Measurements from ENCODE around the gene CLEC11A.
"Not testable (repeated sequence)": the region's sequence is repeated elsewhere in the genome, so short reads cannot be mapped to it uniquely, and the experiment has no call there.

CLEC11A gene

DNA sequence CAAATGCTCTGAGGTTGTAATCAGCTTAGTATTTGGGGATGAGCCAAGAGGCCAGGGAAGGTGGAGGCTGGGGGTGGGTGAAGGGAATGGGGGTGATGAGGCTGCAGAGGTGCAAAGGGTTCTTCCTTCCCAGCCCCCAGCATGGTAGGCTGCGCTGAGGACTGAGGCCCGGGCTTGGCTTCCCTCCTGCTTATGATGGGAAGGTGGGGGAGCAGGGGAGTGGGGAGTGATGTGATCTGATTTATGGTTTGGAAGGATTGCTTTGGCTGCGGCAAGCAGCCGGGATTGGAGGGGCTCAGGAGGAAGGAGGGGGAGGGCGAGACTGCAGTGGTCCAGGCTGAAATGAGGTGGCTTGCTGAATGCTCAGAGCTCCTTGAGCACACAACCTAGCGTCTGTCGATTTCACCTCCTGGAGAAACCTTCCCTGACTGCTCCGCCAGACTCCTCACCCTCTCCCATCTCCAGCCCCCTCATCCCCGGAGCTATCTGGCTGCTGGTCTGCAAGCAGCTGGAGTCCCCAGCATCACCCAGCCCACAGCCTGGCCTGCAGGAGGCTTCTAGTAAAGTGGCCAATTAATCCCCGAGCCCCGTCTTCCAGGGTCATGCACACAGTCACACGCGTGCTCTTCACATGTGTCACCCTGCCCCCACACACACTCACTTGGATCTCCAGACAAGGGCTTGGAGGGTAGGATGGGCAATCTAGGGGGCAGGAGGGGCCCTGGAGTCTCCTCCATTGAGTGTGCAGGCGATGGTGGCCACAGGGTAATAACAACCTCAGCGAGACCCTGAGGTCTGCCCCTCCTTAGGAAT lies 757 bp upstream of the CLEC11A start:
- no peak for DNase-seq (ENCODE audit: low read depth in 2 of 2)

DNA sequence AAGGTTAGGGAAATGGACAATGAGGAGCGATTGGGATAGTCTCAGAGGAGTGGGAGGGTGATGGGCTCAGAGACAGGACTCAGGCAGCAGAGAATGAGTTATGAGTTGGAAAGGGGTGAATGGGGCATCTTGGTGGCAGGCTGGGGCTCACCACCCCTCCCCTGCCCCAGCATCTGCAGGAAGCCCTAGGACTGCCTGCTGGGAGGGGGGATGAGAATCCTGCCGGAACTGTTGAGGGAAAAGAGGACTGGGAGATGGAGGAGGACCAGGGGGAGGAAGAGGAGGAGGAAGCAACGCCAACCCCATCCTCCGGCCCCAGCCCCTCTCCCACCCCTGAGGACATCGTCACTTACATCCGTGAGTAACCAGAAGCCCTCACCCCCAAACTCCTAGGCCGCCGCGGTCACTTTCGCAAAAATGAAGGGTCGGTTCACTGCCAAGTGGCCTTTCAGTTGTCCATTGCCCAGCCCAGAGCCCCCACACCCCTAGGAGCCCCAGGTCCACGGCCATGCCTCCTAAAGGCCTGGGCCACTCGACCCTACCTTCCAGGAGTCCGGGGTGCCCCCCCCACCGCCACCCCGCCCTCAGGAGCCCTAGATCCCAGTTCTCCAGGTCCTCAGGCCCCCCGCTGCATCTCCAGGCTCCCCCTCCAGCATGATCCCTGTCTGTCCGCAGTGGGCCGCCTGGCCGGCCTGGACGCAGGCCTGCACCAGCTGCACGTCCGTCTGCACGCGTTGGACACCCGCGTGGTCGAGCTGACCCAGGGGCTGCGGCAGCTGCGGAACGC lies 764 bp downstream of the CLEC11A start:
- DNase-seq (ENCODE audit: low read depth in 2 of 2), result no peak

DNA sequence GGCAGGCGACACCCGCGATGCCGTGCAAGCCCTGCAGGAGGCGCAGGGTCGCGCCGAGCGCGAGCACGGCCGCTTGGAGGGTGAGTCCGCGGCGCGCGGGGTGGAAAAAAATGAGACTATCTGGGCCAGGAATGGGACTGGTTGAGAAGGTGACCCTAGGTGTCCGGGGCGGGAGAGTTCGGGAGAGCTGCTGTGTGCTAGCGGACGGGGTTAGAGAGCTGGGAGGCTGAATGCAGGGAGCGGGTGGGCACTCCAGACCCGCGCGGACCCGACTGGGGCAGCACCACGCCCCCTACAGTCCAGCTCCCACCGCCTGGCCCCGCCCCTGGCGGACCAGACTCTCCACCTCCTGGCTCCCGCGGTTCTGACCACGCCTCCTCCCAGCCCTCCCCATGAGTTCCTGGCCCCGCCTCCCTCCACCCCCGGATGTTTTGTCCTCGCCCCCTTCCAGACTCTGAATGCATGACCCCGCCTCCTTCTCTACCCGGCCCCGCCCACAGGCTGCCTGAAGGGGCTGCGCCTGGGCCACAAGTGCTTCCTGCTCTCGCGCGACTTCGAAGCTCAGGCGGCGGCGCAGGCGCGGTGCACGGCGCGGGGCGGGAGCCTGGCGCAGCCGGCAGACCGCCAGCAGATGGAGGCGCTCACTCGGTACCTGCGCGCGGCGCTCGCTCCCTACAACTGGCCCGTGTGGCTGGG lies 1.5 kb downstream of the CLEC11A start:
- DNase-seq (ENCODE audit: low read depth in 2 of 2), result peak; percentile 90 to 92

DNA sequence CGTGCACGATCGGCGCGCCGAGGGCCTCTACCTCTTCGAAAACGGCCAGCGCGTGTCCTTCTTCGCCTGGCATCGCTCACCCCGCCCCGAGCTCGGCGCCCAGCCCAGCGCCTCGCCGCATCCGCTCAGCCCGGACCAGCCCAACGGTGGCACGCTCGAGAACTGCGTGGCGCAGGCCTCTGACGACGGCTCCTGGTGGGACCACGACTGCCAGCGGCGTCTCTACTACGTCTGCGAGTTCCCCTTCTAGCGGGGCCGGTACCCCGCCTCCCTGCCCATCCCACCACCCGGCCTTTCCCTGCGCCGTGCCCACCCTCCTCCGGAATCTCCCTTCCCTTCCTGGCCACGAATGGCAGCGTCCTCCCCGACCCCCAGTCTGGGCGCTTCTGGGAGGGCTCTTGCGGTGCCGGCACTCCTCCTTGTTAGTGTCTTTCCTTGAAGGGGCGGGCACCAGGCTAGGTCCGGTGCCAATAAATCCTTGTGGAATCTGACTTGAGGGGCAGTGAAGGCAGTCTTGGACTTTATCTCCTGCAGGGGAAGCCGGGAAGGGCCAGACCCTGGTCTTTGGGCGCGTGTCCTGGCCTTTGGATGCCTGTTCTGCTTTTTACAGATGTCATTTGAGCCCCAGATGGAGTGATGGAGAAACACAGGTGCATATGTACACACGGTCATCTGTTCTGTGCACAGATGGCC lies 2.2 kb downstream of the CLEC11A start:
- DNase-seq (ENCODE audit: low read depth in 2 of 2), result no peak

DNA sequence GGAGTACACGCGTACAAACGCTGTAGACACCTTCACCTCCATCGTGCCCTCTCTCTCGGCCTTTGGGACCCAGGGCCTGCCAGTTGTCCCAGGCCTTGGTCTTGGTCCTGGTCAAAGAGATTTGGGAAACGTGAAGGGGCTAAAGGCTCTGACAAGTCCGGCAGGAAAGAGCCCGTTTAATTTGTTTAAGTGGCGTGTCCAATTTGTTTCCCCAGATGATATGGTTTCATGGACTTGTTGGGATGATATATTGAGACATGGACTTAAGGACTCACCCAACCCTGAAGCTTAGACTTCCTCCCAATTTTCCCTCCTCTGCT lies 2.7 kb downstream of the CLEC11A start:
- DNase-seq (ENCODE audit: low read depth in 2 of 2), result no peak

DNA sequence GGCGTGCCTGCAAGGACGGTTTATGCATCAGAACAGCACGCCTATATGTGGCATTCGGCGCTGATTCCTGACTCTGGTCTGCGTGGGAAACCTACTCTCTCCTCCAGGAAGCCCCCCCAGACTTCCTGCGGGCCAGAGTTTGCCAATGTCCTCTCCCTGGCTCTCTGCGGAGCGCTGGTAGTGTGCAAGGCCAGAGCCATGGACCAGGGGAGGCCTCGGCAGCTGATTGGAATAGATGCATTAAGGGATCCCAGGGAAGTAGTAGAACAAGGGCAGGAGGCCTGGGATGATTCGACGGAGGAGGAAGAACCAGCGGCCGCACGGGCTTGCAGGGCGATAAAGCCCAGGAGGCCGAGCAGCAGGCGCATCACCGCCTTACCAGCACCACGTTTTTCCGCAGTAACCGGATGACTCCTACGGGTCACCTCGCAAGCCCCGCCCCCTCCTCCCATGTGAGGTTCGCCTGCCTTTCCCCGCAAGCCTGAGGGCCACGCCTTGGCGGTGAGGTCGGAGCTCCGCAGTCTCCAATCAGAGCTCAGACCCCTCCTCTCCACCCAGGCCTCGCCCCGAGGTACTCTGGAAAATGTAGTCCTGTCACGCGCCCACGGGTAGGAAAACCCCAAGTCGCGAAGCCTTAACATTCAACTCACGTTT lies 5.0 kb downstream of the CLEC11A start:
- DNase-seq (ENCODE audit: low read depth in 2 of 2), result peak; percentile 71 to 81

DNA sequence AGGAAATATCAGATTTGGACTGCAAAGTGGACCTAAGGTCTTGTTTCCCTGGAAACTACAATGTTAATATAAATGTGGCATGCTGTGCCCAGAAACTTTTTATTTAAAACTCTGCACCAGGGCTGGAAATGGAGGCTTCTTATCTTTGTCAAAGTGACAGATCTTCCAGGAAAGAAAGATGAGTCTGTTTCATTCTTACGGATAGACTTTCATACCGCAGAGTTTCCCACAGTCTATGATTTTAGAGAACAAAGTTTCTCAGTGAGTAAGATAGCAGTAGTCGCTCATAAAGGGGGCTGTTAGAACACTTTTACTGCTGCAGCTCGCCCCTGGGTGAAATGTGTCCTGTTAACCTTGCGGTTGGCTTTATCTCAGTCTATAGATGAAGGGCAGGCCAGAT lies 6.7 kb downstream of the CLEC11A start:
- DNase-seq (ENCODE audit: low read depth in 2 of 2), result no peak

DNA sequence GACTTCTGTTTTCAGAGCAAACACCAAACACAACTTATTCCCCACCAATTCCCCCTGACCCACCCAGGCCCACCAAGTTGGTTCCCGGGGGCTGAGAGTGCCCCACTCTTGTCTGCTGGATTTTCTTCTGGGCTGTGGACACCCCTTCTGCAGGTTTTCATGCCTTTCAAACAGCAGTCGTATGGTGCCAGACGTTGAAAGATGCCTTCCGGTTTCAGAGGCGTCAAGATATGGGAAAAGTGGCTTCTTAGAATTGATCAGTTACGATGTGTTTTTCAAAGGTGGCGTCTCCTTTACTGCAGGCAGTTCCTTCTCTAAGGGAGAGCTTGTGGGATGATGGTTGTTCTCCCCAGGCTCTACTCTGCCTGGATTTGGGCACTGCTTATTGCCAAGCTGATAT lies 12.7 kb downstream of the CLEC11A start:
- DNase-seq (ENCODE audit: low read depth in 2 of 2), result no peak

DNA sequence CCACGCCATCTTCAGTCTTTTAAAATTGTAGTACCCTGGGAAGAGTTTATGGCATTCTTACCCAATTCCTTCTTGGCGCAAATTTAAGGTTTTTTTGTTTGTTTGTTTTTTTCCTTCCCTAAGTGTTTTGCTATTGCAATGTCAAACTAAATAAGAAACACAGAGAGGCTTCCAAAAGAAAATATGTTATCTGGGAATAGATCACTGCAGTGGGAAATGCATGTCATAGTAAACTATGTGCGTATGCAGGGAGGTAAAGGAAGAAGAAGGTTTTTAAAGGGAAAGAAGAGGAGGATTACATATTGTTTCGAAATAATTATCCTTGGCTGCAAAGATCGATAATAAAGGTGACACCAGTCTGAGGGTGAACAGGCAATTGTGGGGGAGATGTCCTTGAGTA lies 13.2 kb downstream of the CLEC11A start:
- DNase-seq (ENCODE audit: low read depth in 2 of 2), result no peak

DNA sequence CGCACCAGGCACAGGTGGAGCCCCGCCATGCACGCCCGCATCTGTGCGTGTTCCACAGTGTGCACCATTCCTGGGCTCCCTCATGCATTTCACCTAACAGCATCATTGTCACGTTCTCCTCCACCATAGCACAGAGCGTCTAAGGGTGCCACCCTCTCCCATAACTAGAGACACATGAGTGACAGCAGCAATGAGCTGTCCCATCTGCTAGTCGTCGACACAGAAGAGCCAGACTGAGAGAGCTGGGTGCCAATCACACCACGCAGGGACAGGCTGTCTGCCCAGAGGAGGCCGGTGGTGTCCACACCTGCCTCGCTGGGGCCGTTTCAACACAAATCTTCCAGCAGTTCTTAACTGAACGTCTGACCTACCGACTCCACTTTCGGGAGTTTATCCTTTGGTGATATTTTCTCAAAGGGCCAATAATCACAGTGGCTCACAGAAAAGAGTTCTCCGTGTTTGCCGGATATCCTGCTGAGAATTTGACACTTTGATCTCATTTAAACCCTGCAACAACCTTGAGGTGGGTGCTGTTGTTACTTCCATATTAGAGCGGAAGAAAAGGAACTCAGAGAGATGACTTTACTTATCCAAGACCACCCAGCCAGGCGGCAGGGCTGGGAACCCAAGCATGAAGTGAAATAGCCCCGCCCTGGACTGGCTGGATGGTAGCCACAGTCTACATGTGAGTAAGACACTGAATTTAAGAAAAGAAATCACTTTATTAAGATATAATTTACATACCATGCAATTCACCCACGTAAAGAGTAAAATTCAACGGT lies 16.2 kb downstream of the CLEC11A start:
- no peak for DNase-seq (ENCODE audit: low read depth in 2 of 2)

DNA sequence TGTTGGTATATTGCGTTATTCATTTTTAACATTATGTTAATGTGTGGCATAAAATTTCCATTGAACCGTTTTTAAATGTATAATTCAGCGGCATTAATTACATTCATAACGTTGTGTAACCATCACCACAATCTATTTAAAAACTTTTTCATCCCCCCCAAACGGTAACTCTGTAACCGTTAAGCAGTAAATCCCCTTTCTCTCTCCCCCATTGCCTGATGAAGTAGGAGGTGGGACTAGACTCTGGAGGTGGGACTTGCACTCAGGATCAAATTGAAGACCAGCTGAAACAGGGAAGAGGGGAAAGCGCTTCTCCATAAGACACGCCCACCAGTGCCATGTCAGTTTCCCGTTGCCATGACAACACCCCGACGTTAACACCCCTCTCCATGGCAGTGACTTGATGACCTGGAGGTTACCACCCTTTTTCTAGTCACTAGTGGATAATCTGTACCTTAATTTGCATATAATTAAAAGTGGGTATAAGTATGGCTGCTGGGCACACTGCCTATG lies 16.8 kb downstream of the CLEC11A start:
- no peak for DNase-seq (ENCODE audit: low read depth in 2 of 2)

DNA sequence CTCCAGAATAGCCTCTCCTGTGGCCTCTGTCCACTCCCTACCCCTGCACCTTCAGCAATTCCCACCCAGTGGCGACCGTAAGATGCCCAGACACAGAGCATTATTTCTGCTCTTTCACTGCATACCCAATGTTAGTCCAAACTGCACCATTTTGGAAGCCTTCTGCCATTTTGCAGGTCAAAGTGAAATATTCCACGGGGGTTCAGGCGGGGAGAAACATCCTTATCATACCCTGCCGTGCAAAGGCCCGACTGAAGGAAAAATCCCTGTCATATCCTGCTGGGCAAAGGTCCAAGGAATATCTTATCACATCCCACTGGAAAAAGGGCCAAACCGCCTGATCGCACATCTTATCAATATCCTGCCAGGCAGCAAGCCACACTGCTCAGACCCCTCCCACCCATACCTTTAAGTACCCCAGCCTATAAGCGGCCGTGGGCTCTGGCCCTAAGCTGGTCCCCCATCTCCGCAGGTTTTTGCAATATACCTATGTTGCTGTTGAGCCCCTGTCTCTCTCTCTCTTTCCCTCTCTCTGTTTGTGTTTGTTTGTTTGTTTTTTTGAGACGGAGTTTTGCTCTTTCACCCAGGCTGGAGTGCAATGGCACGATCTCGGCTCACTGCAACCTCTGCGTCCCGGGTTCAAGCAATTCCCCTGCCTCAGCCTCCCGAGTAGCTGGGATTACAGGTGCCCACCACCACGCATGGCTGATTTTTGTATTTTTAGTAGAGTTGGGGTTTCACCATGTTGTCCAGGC lies 18.2 kb downstream of the CLEC11A start:
- no peak for DNase-seq (ENCODE audit: low read depth in 2 of 2)

DNA sequence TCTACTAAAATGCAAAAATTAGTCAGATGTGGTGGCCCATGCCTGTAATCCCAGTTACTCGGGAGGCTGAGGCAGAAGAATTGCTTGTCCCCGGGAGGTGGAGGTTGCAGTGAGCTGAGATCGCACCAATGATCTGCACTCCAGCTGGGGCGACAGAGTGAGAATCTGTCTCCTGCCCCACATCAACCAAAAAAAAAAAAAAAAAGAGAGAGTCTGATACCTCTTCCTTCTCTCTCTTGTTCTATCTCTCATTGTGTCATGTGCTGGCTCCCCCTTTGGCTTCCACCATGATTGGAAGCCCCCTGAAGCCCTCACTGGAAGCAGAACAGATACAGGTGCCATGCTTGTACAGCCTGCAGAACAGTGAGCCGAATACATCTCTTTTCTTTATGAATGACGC lies 20.4 kb downstream of the CLEC11A start:
- no peak for DNase-seq (ENCODE audit: low read depth in 2 of 2)

DNA sequence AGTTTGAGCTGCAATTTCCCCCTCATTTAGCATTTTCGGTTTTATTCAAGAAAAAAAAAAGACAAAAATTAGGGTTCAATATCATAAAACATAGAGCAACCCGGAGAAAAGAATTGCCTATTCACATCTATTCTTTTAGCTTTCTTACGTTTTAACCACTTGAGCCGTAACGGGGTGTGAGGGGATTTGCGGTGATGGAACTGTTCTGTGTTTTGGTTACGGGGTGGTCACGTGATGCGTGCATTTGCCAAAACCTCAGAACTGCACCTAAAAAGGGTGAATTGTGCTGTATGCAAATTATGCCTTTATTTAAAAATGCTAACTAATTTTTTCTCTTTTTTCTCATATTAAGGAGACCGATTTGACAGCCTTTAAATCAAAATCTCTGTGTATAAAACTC lies 22.1 kb downstream of the CLEC11A start:
- DNase-seq (ENCODE audit: low read depth in 2 of 2), result no peak

DNA sequence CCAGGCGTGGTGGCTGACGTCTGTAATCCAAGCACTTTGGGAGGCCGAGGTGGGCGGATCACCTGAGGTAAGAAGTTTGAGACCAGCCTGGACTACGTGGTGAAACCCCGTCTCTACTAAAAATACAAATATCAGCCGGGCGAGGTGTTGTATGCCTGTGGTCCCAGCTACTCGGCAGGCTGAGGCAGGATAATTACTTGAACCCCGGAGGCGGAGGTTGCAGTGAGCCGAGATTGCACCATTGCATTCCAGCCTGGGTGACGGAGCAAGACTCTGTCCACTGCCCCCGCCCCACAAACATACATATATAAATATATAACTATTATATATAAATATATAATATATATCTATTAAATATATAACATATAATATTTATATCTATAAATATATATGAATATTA lies 24.0 kb downstream of the CLEC11A start:
- not testable (repeated sequence) for DNase-seq (ENCODE audit: low read depth in 2 of 2)

DNA sequence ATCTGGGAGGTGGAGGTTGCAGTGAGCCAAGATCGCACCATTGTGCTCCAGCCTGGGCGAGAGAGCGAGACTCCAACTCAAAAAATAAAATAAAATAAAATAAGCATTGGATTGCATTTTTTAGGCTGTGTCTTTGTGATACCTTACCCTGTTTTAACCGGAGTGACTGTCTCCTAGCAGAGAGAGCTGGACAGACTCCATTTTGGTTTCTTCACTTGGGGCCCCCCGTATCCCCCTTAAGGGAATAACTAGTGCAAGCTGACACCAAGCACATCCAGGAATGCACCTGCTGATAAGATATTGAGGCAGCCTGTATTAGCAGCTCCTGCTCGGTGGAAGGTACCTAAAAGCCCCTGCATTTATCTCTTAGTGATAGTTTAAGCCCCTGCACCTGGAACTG lies 26.3 kb downstream of the CLEC11A start:
- DNase-seq (ENCODE audit: low read depth in 2 of 2), result no peak

DNA sequence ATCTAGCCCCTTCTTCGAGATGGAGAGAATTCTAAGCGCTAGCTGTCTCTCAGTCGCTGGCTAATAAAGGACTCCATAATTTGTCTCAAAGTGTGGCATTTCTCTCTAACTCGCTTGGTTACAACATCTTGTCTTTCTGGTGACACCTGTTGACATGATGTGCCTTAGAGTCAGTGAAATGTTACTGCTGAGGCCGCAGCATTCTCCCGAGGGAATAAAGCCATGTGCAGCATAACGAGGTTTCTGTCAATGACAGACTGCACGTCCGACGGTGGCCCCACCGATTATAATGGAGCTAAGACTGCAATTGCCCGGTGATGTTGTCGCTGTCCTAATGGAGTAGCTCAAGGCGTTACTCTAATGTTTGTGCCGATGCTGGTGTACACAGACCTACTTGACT lies 26.8 kb downstream of the CLEC11A start:
- DNase-seq (ENCODE audit: low read depth in 2 of 2), result no peak

DNA sequence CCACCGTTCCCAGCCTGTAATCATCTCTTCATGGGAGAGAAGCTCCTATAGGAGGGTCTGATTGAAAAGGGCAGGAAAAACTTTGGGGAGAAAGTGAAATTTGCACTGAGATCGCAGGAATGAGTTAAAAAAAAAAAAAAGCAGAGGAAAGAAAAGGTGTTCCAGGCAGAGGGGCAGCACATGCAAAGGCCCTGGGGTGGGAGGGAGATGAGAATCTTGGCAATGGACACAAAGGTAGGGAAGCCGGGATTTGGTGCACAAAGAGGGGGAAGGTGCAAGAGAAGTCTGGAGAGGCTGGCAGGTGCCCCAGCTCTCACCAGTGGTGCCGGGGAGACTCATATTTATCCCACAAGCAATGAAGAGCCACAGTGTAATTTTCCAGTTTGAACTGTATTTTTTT lies 30.7 kb downstream of the CLEC11A start:
- DNase-seq (ENCODE audit: low read depth in 2 of 2), result no peak

DNA sequence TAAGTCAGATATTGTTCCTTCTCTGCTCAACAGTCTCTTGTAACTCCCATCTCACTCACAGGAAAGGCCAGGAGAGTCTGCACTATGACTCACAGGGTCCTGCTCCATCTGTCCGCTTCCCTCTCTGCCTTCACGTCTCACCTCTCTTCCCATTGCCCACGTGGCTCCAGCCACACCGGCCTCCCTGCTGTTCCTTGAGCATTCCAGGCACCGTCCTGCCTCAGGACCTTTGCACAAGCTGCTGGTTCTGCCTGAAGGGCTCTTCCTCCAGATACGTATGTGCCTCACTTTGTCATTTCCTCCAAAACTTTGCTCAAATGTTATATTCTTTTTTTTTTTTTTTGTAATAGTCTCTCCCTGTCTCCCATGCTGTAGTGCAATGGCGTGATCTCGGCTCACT lies 33.1 kb downstream of the CLEC11A start:
- not testable (repeated sequence) for DNase-seq (ENCODE audit: low read depth in 2 of 2)

DNA sequence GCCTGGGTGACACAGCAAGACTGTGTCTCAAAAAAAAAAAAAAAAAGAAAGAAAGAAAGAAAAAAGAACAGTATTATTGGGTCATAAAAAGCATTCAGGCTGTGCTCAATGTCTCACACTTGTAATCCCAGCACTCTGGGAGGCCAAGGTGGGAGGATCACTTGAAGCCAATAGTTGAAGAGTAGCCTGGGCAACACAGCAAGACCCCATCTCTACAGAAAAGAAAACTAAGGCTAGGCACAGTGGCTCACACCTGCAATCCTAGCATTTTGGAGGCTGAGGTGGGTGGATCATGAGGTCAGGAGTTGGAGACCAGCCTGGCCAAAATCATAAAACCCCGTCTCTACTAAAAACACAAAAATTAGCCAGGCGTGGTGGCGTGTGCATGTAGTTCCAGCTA lies 34.5 kb downstream of the CLEC11A start:
- DNase-seq (ENCODE audit: low read depth in 2 of 2), result not testable (repeated sequence)
